ENCODE measurements around the gene KLF12.

- TF ChIP-seq, protein P1, sequence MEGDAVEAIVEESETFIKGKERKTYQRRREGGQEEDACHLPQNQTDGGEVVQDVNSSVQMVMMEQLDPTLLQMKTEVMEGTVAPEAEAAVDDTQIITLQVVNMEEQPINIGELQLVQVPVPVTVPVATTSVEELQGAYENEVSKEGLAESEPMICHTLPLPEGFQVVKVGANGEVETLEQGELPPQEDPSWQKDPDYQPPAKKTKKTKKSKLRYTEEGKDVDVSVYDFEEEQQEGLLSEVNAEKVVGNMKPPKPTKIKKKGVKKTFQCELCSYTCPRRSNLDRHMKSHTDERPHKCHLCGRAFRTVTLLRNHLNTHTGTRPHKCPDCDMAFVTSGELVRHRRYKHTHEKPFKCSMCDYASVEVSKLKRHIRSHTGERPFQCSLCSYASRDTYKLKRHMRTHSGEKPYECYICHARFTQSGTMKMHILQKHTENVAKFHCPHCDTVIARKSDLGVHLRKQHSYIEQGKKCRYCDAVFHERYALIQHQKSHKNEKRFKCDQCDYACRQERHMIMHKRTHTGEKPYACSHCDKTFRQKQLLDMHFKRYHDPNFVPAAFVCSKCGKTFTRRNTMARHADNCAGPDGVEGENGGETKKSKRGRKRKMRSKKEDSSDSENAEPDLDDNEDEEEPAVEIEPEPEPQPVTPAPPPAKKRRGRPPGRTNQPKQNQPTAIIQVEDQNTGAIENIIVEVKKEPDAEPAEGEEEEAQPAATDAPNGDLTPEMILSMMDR (IDR thresholded peaks at IDR 0.05): no peak
- no peak for TF ChIP-seq POLR2A (IDR thresholded peaks at IDR 0.05)
Measured at GRCh38 chr13:74093691-74094090, 40.5 kb downstream of the KLF12 start.

All from esophagus squamous epithelium (tissue), 4 donors.